NCI-H748 (cell line): ENCODE data around the gene C12orf76.
"Not testable (repeated sequence)": the region's sequence is repeated elsewhere in the genome, so short reads cannot be mapped to it uniquely, and the experiment has no call there.

Experiments used
- DNase-seq: peaks from one replicate; lab custom pipeline; 2025; ENCODE audit not compliant: unreplicated experiment; lab: John Stamatoyannopoulos, UW

C12orf76 gene

GRCh38 chr12:110065540-110065939 lies 17.2 kb upstream of the C12orf76 start:
- DNase-seq = no peak

GRCh38 chr12:110062241-110062640 lies 13.9 kb upstream of the C12orf76 start:
- no peak for DNase-seq

DNA sequence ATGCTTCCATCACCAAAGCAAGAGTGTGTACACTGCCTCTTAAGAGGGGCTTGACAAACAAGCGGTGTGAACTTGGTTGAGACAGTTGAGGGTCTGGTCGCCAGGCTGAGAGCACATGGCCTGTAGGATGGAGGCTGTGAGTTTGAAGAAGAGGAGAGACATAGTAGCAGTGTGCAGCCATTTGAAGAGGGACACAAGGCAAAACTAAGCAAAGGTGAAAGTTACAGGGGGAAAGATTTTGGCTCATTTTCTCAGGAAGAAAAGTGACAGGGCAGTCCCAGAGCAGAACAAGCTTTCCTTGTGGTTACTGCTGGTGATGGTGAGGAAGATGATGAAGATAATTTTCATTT lies 11.3 kb upstream of the C12orf76 start:
- no peak for DNase-seq

DNA sequence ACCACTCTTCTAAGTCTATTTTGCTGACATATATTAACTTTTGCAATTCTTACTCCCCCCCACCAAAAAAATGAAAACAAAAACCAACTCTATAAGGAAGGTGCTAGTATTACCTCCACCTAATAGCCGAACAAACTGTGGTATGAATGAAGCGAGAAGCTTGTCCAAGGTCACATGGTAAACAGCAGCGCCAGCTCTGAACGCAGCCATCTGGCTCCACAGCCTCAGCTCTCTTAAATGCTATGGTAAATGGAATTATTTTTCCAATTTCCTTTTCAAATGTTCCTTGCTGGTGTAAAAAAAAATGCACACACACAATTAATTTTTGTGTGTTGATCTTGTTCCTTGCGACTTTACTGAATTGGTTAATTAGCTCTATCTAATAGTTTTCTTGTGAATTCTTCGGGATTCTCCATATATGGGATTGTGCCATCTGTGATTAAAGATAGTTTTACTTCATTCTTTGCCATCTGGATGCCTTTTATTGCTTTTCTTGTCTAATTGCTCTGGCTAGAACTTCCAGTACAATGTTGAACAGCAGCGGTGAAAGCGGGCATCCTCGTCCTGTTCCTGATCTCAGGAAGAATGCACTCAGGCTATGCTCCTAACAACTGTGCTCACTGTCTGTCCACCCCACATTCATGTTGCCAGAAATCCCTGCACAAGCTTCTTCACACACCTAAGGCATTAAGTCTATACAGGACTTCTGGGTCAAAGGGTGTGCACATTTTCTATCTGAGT lies 10.7 kb upstream of the C12orf76 start:
- no peak for DNase-seq

- not testable (repeated sequence) for DNase-seq
Observed at GRCh38 chr12:110056643-110057042, 8.3 kb upstream of the C12orf76 start.

GRCh38 chr12:110055375-110056352 lies 7.3 kb upstream of the C12orf76 start:
- not testable (repeated sequence) for DNase-seq

DNA sequence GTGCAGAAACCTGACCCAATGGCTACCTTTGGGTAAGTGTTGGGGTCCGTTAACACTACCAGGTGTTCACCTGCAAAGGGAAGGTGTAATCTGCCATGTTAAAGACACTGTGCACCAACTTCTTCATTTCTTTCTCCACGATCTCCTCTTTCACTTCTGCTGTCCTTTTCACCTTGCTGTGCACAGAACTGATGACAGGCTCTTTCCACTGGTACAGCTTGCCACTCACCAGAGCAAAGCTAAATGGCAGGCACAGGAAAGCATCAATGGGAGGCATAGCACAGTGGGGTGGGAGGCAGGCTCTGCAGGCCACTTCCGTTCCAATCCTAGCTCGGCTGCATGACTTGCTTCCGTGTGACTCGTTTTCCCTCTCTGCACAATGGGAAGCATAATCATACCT lies 2.6 kb upstream of the C12orf76 start:
- no peak for DNase-seq

DNA sequence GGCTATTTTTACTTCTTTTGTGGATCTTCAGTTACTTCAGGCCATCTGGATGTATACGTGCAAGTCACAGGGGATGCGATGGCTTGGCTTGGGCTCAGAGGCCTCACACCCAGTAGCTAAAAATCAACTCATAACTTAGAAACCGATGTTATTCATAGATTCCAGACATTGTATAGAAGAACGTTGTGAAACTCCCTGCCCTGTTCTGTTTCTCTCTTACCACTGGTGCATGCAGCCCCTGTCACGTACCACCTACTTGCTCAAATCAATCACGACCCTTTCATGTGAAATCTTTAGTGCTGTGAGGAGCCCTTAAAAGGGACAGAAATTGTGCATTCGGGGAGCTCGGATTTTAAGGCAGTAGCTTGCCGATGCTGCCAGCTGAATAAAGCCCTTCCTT lies 1.3 kb upstream of the C12orf76 start:
- not testable (repeated sequence) for DNase-seq

DNA sequence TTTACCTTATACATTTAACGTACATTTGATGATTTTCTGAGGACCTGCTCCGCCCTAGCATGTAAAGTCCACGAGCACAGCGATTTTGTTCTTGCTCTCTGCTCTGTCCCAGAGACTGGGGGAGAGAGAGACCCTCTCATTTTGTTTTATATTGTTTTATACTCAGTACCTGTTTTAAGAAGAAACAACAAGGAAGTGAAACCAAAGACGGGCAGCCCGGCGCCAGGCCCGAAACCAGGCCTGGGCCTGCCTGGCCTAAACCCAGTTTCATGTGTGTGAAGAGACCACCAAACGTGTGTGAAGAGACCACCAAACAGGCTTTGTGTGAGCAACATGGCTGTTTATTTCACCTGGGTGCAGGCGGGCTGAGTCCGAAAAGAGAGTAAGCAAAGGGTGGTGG lies 712 bp upstream of the C12orf76 start:
- not testable (repeated sequence) for DNase-seq

GRCh38 chr12:110047297-110047940 lies 903 bp downstream of the C12orf76 start:
- DNase-seq = no peak

DNA sequence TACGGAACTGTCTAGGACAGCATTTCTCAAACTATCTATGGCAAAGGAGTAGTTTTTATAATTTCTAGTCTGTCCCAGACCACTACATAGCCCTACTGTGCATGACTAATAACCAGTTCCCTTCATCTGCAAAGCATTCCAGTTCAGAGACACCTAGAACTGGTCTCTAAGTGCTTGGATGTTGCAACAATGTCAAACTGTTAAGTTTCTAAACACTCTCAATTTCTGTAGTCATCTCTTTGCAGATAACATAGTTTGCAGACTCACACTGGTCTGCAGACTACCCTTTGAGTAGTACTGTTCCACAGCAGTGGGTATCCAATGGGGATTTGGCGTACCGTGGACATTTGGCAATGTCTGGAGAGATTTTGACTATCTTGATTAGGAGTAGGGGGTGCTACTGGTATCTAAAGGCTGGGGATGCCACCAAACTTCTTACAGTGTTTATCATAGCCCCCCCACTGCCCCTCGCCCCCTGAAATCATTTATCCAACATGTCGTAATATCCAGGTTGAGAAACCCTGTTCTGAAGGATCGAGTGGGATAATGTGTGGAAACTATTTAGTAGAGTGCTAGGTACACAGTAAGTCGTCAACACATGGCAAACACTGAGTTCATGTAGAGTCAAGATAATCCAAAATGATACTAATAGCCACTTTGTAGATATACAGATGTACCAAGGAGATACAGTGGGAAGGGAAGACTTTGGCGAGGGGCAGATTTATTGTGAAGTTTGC lies 1.7 kb downstream of the C12orf76 start:
- no peak for DNase-seq

GRCh38 chr12:110042264-110042663 lies 6.1 kb downstream of the C12orf76 start:
- DNase-seq = peak; percentile 27

DNA sequence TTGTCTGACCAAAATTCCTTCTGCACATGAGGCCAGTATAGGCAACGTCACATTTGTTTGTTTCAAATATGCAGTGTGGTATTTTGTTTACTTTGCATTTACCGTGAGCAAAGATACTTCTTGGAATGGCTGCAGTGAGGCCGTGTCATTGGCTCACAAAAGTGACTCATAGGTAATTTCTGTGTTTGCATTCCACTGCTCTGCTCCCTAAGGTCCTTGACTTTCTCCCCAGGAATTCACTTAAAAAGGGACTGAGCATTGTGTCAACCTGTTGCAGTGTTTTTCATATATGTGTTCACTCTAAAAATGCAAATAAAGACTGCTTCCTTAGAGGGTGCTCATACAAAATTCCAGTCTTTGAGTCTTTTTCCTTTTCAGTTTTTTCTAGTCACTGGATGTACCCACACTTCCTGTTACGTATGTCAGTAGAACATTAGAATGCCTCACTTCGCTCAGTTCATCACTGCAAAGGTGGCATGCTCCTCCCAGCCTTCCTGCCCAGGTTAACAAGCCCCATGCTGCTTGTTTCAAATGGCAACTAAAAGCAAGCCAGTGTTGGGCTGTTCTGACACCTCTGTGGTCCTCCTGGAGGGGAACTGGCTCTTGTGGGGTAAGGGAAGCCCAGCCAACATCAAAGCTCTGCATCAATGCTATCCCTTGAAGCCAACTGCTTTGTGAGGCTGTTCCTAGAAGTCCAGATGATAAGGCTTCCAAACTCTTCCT lies 9.1 kb downstream of the C12orf76 start:
- DNase-seq = no peak

GRCh38 chr12:110038741-110039084 lies 9.6 kb downstream of the C12orf76 start:
- DNase-seq = no peak

- no peak for DNase-seq
Observed at GRCh38 chr12:110037315-110037714, 11.0 kb downstream of the C12orf76 start.

GRCh38 chr12:110035534-110036104 lies 12.7 kb downstream of the C12orf76 start:
- DNase-seq = no peak

- DNase-seq = no peak
Observed at GRCh38 chr12:110033888-110034287, 14.4 kb downstream of the C12orf76 start.

DNA sequence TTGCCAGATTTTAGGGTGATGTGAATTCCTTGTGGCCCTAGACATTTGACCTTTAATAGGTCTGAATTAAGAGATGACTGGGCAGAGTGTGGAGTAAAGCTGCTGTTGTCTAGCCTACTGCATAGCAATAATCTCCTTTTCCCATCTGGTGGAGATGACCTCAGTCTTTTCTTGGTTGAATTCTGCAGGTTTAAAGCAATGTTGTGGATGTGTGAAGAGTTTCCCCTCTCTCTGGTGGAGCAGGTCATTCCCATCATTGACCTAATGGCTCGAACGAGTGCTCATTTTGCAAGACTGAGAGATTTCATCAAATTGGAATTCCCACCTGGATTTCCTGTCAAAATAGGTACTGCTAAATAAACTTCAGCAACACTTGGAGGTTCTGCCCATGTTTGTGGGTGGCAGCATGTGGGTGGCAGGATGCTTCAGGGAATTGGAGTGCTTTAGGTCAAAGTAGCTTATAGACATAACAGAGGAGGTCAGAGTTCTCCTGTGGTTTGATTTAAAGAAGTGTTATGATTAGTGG lies 19.0 kb downstream of the C12orf76 start:
- DNase-seq = no peak

- no peak for DNase-seq
Observed at GRCh38 chr12:110028323-110028722, 20.0 kb downstream of the C12orf76 start.

DNA sequence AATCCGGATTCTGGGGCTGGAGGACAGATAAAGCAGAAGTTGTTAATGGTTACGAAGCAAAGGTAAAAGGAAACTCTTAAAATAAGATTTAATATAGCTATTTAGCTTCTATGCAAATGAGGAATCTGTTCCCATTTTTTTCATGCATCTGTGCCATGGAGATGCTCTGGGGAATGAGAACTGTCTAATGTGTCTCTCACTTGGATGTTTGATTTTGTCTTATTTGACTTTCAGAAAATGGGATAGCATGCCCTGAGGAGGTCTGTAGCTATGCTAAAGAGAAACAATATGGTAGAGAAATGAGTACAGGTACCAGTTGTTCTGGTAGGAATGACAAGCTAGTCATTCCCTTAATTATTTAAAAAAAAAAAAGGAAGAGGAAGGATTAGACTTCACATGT lies 24.3 kb downstream of the C12orf76 start:
- no peak for DNase-seq
